ENCODE results near the gene ABCF3.

ABCF3 gene

GRCh38 chr3:184234671-184235380 is 48.8 kb downstream of the ABCF3 start:
- DNase-seq: no peak

GRCh38 chr3:184235381-184236032 is 49.5 kb downstream of the ABCF3 start:
- DNase-seq: no peak

DNA sequence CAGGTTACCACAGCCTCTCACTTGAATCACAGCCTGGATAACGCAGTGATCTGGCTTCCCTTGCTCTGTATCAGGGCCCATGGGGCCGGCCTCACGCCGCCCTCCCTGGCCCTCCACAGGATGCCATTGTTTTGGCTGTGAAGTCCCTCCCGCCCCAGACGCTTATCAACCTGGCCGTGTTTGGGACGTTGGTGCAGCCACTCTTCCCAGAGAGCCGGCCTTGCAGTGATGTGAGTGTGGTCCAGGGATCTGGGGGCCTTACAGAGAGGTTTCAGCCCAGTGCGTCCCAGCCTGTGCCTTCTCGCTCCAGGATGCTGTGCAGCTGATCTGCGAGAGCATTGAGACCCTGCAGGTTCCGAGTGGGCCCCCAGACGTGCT is 50.0 kb downstream of the ABCF3 start:
- DNase-seq: no peak

- DNase-seq: no peak
Observed at GRCh38 chr3:184236636-184237035, 50.6 kb downstream of the ABCF3 start.

DNA sequence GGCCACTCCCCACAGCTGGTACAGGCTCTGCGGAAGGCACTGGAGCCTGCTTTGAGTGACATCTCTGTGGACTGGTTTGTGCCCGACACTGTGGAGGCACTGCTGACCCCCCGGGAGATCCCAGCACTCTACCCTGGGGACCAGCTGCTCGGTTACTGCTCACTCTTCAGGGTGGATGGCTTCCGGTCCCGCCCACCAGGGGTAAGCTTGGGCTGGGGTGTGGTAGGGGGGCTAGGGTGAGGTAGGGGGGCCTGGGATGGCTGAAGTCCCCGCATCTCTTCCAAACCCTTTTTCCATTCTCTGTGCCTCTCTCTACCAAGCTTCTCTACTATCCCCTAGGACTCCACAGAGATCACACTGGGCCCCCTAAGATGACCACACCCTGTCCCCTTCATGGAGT is 51.2 kb downstream of the ABCF3 start:
- DNase-seq: no peak

DNA sequence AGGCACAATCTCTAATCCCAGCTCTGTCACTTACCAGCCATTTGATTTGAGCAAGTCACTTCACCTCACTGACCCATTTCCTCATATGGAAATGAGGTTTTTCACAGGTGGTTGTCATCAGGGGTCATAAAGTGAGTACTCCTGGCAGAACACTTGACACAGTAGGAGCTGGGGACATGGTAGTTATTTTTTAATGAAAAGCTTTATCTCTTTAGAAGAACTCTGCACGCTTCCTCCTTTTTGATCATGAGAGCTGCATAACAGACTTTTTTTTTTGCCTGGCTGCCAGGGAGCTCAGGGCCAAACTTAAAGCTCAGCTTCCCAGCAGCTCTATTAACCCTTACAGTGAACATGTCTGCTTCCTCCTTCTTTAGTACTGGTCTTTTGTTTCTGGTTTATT is 51.8 kb downstream of the ABCF3 start:
- DNase-seq: no peak

DNA sequence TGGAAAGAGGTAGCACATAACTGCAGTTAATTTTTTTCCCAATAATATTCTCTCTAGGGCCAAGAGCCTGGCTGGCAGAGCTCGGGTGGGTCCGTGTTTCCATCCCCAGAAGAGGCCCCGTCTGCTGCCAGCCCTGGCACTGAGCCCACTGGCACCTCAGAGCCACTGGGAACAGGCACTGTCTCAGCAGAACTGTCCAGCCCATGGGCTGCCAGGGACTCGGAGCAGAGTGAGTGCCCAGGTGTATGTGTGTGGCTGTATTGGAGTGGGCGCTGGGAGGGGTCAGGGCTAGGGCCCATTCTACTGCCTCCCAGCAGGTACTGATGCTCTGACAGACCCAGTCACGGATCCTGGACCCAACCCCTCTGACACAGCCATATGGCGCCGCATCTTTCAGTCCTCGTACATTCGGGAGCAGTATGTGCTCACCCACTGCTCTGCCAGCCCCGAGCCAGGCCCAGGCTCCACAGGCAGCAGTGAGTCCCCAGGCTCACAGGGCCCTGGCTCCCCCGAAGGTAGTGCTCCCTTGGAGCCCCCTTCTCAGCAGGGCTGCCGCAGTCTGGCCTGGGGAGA is 52.3 kb downstream of the ABCF3 start:
- no peak for DNase-seq

DNA sequence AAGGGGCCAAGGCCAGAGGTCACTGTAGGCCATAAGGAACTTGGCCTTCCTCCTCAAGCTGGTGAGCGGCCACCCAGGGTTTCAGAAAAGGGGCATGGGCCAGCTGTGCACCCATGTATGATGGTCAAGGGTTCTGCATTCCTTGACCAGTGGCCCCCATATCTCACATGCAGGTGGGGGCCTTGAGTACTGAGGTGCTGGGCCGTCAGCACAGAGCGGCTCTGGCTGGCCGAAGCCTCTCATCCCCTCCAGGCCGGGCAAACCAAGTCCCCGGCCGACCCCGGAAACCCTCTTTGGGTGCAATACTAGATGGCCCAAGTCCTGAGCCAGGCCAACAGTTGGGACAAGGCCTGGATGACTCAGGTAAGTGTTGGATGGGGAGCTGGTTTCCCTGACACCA is 53.2 kb downstream of the ABCF3 start:
- DNase-seq: no peak

DNA sequence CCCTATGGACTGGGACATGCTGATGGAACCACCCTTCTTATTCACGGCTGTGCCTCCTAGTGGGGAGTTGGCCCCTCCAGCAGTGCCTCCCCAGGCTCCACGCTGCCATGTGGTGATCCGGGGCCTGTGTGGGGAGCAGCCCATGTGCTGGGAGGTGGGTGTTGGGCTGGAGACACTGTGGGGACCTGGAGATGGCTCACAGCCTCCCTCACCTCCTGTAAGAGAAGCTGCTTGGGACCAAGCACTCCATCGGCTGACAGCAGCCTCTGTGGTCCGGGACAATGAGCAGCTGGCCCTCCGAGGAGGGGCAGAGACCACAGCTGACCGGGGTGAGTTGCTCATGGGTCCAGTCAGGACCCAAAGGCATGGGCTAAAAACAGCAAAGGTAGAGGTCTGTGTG is 53.7 kb downstream of the ABCF3 start:
- DNase-seq: no peak

GRCh38 chr3:184240384-184241140 is 54.6 kb downstream of the ABCF3 start:
- DNase-seq: no peak

DNA sequence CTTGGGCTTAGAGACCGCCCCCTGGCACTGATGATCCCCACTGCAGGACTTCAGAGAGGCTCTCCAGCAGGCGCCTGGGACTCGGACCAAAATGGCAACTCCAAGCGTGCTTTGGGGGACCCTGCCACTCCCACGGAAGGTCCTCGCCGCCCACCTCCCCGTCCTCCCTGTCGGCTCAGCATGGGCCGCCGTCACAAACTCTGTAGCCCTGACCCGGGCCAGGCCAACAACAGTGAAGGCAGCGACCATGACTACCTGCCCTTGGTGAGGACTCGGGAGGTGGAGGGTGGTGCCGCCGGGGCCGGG is 55.1 kb downstream of the ABCF3 start:
- DNase-seq: no peak

GRCh38 chr3:184241447-184242296 is 55.7 kb downstream of the ABCF3 start:
- no peak for DNase-seq

DNA sequence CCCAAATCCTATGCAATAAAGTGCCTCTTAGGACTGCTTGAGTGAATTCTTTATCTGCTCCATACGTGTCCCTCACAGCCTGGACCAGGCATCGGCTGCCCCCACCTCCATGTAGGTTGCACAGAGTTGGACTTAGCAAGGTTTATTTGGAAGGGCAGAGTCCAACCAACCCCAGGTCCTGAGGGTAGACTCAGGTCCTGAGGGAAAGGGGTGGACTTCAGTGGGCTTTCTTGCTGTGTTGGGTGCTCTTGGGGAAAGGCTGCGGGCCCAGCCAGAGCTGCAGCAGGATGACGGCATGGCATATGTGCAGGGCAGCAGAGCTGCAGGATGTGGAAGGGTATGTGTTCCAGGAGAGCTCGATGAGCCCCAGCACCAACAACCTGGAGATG is 56.3 kb downstream of the ABCF3 start:
- no peak for DNase-seq

Measured in stimulated activated CD4-positive, alpha-beta T cell treated with anti-CD3 and anti-CD28 coated beads, Interleukin-4, amount 100 ng/mL, for 1 hour (primary cell).